ENCODE results near the gene BICC1.
A peak's percentile ranks its signal among the peaks of the same experiment; 100 is the strongest.

BICC1 gene, protein sequence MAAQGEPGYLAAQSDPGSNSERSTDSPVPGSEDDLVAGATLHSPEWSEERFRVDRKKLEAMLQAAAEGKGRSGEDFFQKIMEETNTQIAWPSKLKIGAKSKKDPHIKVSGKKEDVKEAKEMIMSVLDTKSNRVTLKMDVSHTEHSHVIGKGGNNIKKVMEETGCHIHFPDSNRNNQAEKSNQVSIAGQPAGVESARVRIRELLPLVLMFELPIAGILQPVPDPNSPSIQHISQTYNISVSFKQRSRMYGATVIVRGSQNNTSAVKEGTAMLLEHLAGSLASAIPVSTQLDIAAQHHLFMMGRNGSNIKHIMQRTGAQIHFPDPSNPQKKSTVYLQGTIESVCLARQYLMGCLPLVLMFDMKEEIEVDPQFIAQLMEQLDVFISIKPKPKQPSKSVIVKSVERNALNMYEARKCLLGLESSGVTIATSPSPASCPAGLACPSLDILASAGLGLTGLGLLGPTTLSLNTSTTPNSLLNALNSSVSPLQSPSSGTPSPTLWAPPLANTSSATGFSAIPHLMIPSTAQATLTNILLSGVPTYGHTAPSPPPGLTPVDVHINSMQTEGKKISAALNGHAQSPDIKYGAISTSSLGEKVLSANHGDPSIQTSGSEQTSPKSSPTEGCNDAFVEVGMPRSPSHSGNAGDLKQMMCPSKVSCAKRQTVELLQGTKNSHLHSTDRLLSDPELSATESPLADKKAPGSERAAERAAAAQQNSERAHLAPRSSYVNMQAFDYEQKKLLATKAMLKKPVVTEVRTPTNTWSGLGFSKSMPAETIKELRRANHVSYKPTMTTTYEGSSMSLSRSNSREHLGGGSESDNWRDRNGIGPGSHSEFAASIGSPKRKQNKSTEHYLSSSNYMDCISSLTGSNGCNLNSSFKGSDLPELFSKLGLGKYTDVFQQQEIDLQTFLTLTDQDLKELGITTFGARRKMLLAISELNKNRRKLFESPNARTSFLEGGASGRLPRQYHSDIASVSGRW

DNA sequence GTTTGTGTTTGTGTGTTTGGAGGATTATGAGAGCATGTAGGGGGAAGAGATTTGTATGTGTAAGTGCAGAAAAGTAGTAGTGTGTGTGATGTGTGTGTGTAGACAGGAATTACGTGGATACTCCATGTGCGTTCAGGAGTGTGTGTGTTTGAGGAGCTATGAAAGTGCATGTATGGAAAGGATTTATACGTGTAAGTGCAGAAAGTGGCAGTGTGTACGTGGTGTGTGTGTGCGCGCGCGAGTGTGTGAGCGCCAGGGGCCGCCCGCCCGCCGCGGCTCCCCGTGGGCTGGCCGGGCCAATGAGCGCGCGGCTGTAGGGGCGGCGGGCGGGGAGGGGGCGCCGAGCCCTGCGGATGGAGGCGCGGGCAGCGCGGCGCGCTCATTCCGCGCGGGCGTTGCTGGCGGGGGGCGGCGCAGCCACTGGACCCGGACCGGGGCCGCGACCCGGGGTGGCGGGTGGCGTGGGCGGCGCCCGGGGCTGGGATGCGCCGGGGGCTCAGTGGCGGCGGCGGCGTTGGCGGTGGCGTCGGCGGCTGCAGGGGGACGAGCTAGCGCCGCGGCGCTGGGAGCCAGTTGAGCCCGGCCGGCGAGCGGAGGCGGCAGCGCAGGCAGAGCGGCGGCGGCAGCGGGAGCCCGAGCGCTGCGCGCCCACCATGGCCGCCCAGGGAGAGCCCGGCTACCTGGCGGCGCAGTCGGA is at the start of gene BICC1:
TSS of gene BICC1 (plus strand) at position 382 of the 697 bp plus-strand sequence. CDS start at position 654, 272 bp downstream.
- in situ Hi-C loops (cut with HindIII; ENCODE audit: low pct_ligation_motif_present, low sequenced_read_pairs) = no loop called here
- Histone ChIP-seq H3K4me3 (ENCODE audit: low read depth, low read length) (peak within 1 kb of the TSS; percentile 82), H3K27me3 (replicated peaks) (no peaks in the 10 kb centered on the region), H3K27ac (peak within 1 kb of the TSS; percentile 65), H3K36me3 (replicated peaks) (no peaks in the 10 kb centered on the region)
- TF ChIP-seq, protein P1, sequence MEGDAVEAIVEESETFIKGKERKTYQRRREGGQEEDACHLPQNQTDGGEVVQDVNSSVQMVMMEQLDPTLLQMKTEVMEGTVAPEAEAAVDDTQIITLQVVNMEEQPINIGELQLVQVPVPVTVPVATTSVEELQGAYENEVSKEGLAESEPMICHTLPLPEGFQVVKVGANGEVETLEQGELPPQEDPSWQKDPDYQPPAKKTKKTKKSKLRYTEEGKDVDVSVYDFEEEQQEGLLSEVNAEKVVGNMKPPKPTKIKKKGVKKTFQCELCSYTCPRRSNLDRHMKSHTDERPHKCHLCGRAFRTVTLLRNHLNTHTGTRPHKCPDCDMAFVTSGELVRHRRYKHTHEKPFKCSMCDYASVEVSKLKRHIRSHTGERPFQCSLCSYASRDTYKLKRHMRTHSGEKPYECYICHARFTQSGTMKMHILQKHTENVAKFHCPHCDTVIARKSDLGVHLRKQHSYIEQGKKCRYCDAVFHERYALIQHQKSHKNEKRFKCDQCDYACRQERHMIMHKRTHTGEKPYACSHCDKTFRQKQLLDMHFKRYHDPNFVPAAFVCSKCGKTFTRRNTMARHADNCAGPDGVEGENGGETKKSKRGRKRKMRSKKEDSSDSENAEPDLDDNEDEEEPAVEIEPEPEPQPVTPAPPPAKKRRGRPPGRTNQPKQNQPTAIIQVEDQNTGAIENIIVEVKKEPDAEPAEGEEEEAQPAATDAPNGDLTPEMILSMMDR (IDR thresholded peaks at IDR 0.05; ENCODE audit: low read depth, low read length, missing control alignments) = no peak
- DNase-seq = peak; percentile 31

DNA sequence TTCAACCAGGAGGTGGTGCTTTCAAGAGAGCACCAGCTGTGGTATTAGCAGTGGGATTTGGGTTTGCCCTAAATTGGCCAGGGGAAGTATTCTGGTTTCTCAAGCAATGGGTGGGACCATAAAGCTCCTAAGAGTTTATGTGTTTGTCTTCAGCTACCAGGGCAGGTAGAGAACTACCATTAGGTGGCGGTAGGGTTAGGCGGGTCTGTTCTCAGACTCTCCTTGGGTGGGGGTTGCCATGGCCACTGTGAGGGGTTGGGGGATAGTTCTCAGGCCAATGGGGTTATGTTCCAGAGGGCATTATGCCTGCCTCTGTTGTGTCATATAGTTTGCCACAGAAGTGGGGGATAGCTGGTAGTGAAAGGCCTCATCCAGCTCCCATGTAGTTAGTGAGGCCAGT is 47.7 kb upstream of the BICC1 start:
- Histone ChIP-seq H3K4me3 (ENCODE audit: low read depth, low read length) (no peak overlapping the region), H3K27ac (no peak overlapping the region), H3K36me3 (replicated peaks) (no peaks in the 10 kb centered on the region), H3K27me3 (replicated peaks) (no peaks in the 10 kb centered on the region)
- DNase-seq = no peak
- TF ChIP-seq, protein P1 (IDR thresholded peaks at IDR 0.05; ENCODE audit: low read depth, low read length, missing control alignments) = no peak
- in situ Hi-C loops (cut with HindIII; ENCODE audit: low pct_ligation_motif_present, low sequenced_read_pairs) = no loop called here

DNA sequence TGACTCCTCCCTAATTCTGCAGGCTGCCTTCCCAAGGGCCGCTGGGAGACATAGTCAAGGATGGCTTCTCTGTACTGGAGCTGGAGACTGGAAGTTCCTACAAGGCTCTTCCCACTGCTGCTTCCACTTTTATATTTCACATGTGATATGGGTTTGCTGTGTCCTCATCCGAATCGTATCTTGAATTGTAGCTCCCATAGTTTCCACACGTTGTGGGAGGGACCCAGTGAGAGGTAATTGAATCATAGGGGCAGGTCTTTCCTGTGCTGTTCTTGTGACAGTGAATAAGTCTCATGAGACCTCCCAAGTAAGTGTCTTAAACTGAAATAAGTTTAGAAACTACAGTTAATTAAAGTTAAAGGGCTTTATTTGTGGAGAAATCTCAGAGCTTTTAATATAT is 47.0 kb upstream of the BICC1 start:
- no peak for DNase-seq
- in situ Hi-C loops (cut with HindIII; ENCODE audit: low pct_ligation_motif_present, low sequenced_read_pairs) = no loop called here
- no peaks in the 10 kb centered on the region for H3K36me3 ChIP-seq (replicated peaks)
- no peak overlapping the region for H3K27ac ChIP-seq
- H3K4me3 ChIP-seq (ENCODE audit: low read depth, low read length) = no peak overlapping the region
- TF ChIP-seq, protein P1 (IDR thresholded peaks at IDR 0.05; ENCODE audit: low read depth, low read length, missing control alignments) = no peak
- H3K27me3 ChIP-seq (replicated peaks) = no peaks in the 10 kb centered on the region

DNA sequence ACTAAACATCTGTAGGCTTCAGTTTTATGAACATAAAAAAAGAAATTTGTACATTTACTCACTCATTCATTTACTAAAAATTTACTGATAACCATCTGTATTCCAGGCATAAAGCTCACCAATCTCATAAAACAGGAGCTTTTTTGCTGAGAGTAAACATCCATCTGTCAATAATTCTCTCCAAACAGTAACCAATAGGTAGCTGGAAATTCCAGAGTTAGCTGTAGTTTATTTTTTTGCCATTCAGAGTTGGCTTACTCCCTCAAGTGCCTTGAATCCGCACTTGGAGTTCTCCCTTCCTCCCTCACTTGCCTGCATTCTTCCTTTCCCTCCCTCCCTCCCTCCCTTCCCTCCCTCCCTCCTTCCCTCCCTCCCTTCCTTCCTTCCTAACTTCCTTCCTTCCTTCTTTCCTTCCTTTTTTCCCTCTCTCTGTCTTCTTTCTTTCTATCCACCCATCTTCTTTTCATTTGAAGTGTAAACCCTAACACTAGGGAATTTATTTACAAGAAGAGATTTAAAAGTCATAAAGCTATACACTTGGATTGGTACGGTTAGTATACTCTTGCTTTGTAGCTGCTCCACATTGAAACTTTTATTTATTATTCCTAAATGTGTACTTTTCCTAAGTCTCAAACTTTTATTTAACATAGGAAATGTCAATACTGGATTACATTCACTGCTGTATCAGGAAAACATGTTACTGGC is 44.6 kb upstream of the BICC1 start:
- Histone ChIP-seq H3K27ac (no peak overlapping the region), H3K36me3 (replicated peaks) (no peaks in the 10 kb centered on the region), H3K27me3 (replicated peaks) (no peaks in the 10 kb centered on the region), H3K4me3 (ENCODE audit: low read depth, low read length) (no peak overlapping the region)
- TF ChIP-seq, protein P1 (IDR thresholded peaks at IDR 0.05; ENCODE audit: low read depth, low read length, missing control alignments) = no peak
- DNase-seq = no peak
- in situ Hi-C loops (cut with HindIII; ENCODE audit: low pct_ligation_motif_present, low sequenced_read_pairs) = no loop called here

DNA sequence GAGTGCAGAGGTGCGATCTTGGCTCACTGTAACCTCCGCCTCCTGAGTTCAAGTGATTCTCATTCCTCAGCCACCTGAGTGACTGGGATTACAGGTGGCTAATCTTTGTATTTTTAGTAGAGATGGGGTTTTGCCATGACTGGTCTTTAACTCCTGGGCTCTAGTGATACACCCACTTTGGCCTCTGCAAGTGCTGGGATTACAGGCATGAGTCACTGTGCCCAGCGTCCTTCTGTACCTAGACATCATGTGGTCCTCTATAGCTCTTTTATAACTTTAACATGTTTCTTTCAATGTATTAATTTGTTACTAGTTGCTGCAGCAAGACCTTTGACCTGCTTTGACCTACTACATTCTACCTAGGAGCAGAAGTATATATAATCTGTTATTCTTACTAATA is 38.7 kb upstream of the BICC1 start:
- H3K27me3 ChIP-seq (replicated peaks) = no peaks in the 10 kb centered on the region
- H3K27ac ChIP-seq = no peak overlapping the region
- no peaks in the 10 kb centered on the region for H3K36me3 ChIP-seq (replicated peaks)
- TF ChIP-seq, protein P1 (IDR thresholded peaks at IDR 0.05; ENCODE audit: low read depth, low read length, missing control alignments) = no peak
- in situ Hi-C loops (cut with HindIII; ENCODE audit: low pct_ligation_motif_present, low sequenced_read_pairs) = no loop called here
- peak; percentile 43 for DNase-seq
- H3K4me3 ChIP-seq (ENCODE audit: low read depth, low read length) = no peak overlapping the region

Measured in brain microvascular endothelial cell (primary cell).